Inflammatory macrophage (primary cell): Measurements from ENCODE around the gene SELENOT.
"Not testable (repeated sequence)": the region's sequence is repeated elsewhere in the genome, so short reads cannot be mapped to it uniquely, and the experiment has no call there.

ENCODE experiments used
- DNase-seq, 2 donors: peaks; one replicate each; pipeline ENCODE4 v3.0.0-alpha.2; 2020 to 2022

The SELENOT gene

GRCh38 chr3:150607267-150608065 is 4.3 kb downstream of the SELENOT start:
- DNase-seq: no peak

- no peak for DNase-seq
These were observed 6.9 kb downstream of the SELENOT start for GRCh38 chr3:150609988-150610387.

- no peak for DNase-seq
These were observed 7.7 kb downstream of the SELENOT start for GRCh38 chr3:150610785-150611184.

GRCh38 chr3:150611666-150612065 is 8.5 kb downstream of the SELENOT start:
- DNase-seq: no peak

- no peak for DNase-seq
These were observed 9.4 kb downstream of the SELENOT start for GRCh38 chr3:150612494-150612893.

- DNase-seq: no peak
These were observed 9.9 kb downstream of the SELENOT start for GRCh38 chr3:150613034-150613433.

- DNase-seq: no peak
These were observed 10.8 kb downstream of the SELENOT start for GRCh38 chr3:150613709-150614480.

GRCh38 chr3:150620002-150620689 is 17.0 kb downstream of the SELENOT start:
- no peak for DNase-seq

GRCh38 chr3:150622955-150623354 is 19.8 kb downstream of the SELENOT start:
- DNase-seq: not testable (repeated sequence)

- no peak for DNase-seq
These were observed 20.8 kb downstream of the SELENOT start for GRCh38 chr3:150623945-150624344.

- DNase-seq: no peak
These were observed 23.2 kb downstream of the SELENOT start for GRCh38 chr3:150626148-150626930.

- DNase-seq: no peak
These were observed 24.4 kb downstream of the SELENOT start for GRCh38 chr3:150627557-150627956.

- DNase-seq: no peak
These were observed 28.5 kb downstream of the SELENOT start for GRCh38 chr3:150631515-150632221.

- no peak for DNase-seq
These were observed 32.0 kb downstream of the SELENOT start for GRCh38 chr3:150635076-150635475.

GRCh38 chr3:150635526-150635925 is 32.4 kb downstream of the SELENOT start:
- DNase-seq: peak in 1 of 2 donors; percentile 5

- DNase-seq: no peak
These were observed 33.1 kb downstream of the SELENOT start for GRCh38 chr3:150636258-150636657.

GRCh38 chr3:150639262-150639661 is 36.1 kb downstream of the SELENOT start:
- DNase-seq: no peak

GRCh38 chr3:150640256-150640655 is 37.1 kb downstream of the SELENOT start:
- no peak for DNase-seq

- no peak for DNase-seq
These were observed 50.0 kb downstream of the SELENOT start for GRCh38 chr3:150653110-150653561.

- peak; percentile 5 to 75 for DNase-seq
These were observed 53.2 kb downstream of the SELENOT start for GRCh38 chr3:150656316-150656715.

GRCh38 chr3:150662410-150663200 is 59.5 kb downstream of the SELENOT start:
- DNase-seq: peak; percentile 11 to 37
